A549 (cell line): Measurements from ENCODE around the gene MRPL46. TPM values are rescaled to one million over a fixed set of nuclear protein-coding genes. Genes with fewer than 3 reads are reported as not detected.
A peak's percentile ranks its signal among the peaks of the same experiment; 100 is the strongest.
"Not testable (repeated sequence)": the region's sequence is repeated elsewhere in the genome, so short reads cannot be mapped to it uniquely, and the experiment has no call there.

Experiments used
- ATAC-seq, 2 experiments: fragments of 200-7000 bp in 1 of 2; fragments of >200 bp in 1 of 2; cut with Nextera tagmentation in 1 of 2; cut with Tn5 transposase in 1 of 2; 3 replicates each; pipeline versions ENCODE4 v1.8.0 to v1.9.1; 2018 to 2020; ENCODE audit warnings: mild to moderate bottlenecking in 1 of 2, moderate library complexity in 1 of 2
- CTCF ChIA-PET: fragments of 300-600 bp; sonication (Branson Sonifier 250); formaldehyde crosslinking; extraction: SDS; loops from one replicate; lab custom pipeline; 2021; ENCODE audit warnings: antibody characterized with exemption, inconsistent platforms; lab: Yijun Ruan, JAX
- POLR2A ChIA-PET: fragments of 350-600 bp; formaldehyde crosslinking; extraction: SDS; loops from one replicate; lab custom pipeline; 2021; ENCODE audit warnings: antibody characterized with exemption, inconsistent platforms; lab: Yijun Ruan, JAX
- DNase-seq, 2 experiments: peaks; one replicate each; pipeline versions ENCODE4 v3.0.0 to v3.0.0-alpha.2; 2011 to 2016; ENCODE audit warnings: low read depth in 1 of 2, low spot score in 1 of 2
- FAIRE-seq: peaks from 2 replicates; lab custom pipeline; 2011; peaks lifted over from hg19 to GRCh38; lab: Jason Lieb, UNC
- H3K27ac ChIP-seq, 2 experiments: fragments of >200 bp; sonication (Bioruptor Twin); formaldehyde crosslinking; 3 replicates each; pipeline ENCODE4 v1.5.1; 2016 to 2017
- H3K4me1 ChIP-seq: fragments of >200 bp; sonication (Bioruptor Twin); formaldehyde crosslinking; 3 replicates; pipeline ENCODE4 v1.6.1; 2016
- H3K4me2 ChIP-seq: fragments of >200 bp; sonication (Bioruptor Twin); formaldehyde crosslinking; 3 replicates; pipeline ENCODE4 v1.6.1; 2016
- H3K4me3 ChIP-seq: fragments of >200 bp; sonication (Bioruptor Twin); formaldehyde crosslinking; 3 replicates; pipeline ENCODE4 v1.5.1; 2016
- H3K9me3 ChIP-seq: fragments of >200 bp; sonication (Bioruptor Twin); formaldehyde crosslinking; 3 replicates; pipeline ENCODE4 v1.6.1; 2016
- BCL3 ChIP-seq: fragments of >200 bp; sonication (Bioruptor Twin); formaldehyde crosslinking; IDR thresholded peaks from 3 replicates; pipeline ENCODE4 v1.6.1; 2016
- BHLHE40 ChIP-seq: IDR thresholded peaks from 2 replicates; pipeline ENCODE4 v1.6.1; 2012; ENCODE audit warnings: low read depth, low read length, inconsistent platforms
- CBX2 ChIP-seq: fragments of 200-600 bp; sonication (generic); IDR thresholded peaks from 2 replicates; pipeline ENCODE4 v1.6.1; 2016; ENCODE audit warnings: low read depth, mild to moderate bottlenecking, borderline replicate concordance
- CEBPB ChIP-seq, 2 experiments: fragments of >200 bp in 1 of 2; sonication (Bioruptor Twin) in 1 of 2; formaldehyde crosslinking in 1 of 2; IDR thresholded peaks; 2 replicates each; pipeline ENCODE4 v1.6.1; 2012 to 2016
- CTCF ChIP-seq: fragments of >200 bp; sonication (Bioruptor Twin); formaldehyde crosslinking; IDR thresholded peaks from 3 replicates; pipeline ENCODE4 v1.5.1; 2016
- EP300 ChIP-seq, 2 experiments: fragments of >200 bp; sonication (Bioruptor Twin); formaldehyde crosslinking; IDR thresholded peaks; 2 replicates in 1 of 2; 3 replicates in 1 of 2; pipeline ENCODE4 v1.6.1; 2016 to 2017
- ESRRA ChIP-seq: fragments of 150-350 bp; IDR thresholded peaks from 2 replicates; pipeline ENCODE4 v1.6.1; 2014; ENCODE audit warnings: mild to moderate bottlenecking, low read length, borderline replicate concordance
- FOSB ChIP-seq: fragments of 250-450 bp; sonication (Bioruptor Pico); IDR thresholded peaks from 2 replicates; pipeline ENCODE4 v1.5.0; 2020; ENCODE audit warnings: mild to moderate bottlenecking, moderate library complexity
- FOSL2 ChIP-seq, 2 experiments: fragments of 450-650 bp in 1 of 2; fragments of >200 bp in 1 of 2; sonication (Bioruptor Twin) in 1 of 2; formaldehyde crosslinking; IDR thresholded peaks; 2 replicates each; pipeline versions ENCODE4 v1.5.0 to v1.6.1; 2016 to 2020; ENCODE audit warnings: mild to moderate bottlenecking in 1 of 2, moderate library complexity in 1 of 2
- GATA3 ChIP-seq: IDR thresholded peaks from 2 replicates; pipeline ENCODE4 v1.6.1; 2012; ENCODE audit warnings: borderline replicate concordance
- HOXB5 ChIP-seq: fragments of 250-450 bp; sonication (Bioruptor Pico); IDR thresholded peaks from 2 replicates; pipeline ENCODE4 v1.5.0; 2020; ENCODE audit warnings: mild to moderate bottlenecking, moderate library complexity
- JUN ChIP-seq, 2 experiments: fragments of >200 bp; sonication (Bioruptor Twin); formaldehyde crosslinking; IDR thresholded peaks; 2 replicates in 1 of 2; 3 replicates in 1 of 2; pipeline ENCODE4 v1.6.1; 2016 to 2017
- KDM1A ChIP-seq: fragments of 200-600 bp; sonication (generic); IDR thresholded peaks from 2 replicates; pipeline ENCODE4 v1.6.1; 2016; ENCODE audit warnings: low read depth, mild to moderate bottlenecking
- MAFK ChIP-seq: fragments of 450-650 bp; IDR thresholded peaks from 2 replicates; pipeline ENCODE4 v1.6.1; 2014; ENCODE audit not compliant: partially characterized antibody
- MAX ChIP-seq: IDR thresholded peaks from 2 replicates; pipeline ENCODE4 v1.6.1; 2012
- NPAS2 ChIP-seq: fragments of 250-450 bp; sonication (Bioruptor Pico); IDR thresholded peaks from 2 replicates; pipeline ENCODE4 v1.8.0; 2022; ENCODE audit warnings: mild to moderate bottlenecking, moderate library complexity, borderline replicate concordance
- PBX3 ChIP-seq: IDR thresholded peaks from 2 replicates; pipeline ENCODE4 v1.6.1; 2012
- POLR2AphosphoS2 ChIP-seq: conservative IDR thresholded peaks from 2 replicates; pipeline ENCODE4 v1.6.1; 2012; ENCODE audit warnings: low read length, improper control_type of control experiment, inconsistent platforms
- RAD21 ChIP-seq, 2 experiments: fragments of >200 bp in 1 of 2; sonication (Bioruptor Twin) in 1 of 2; formaldehyde crosslinking in 1 of 2; IDR thresholded peaks in 1 of 2; conservative IDR thresholded peaks in 1 of 2; 2 replicates in 1 of 2; 3 replicates in 1 of 2; pipeline ENCODE4 v1.6.1; 2012 to 2018; ENCODE audit warnings: inconsistent platforms in 1 of 2
- RARB ChIP-seq: fragments of 250-450 bp; sonication (Bioruptor Pico); IDR thresholded peaks from 2 replicates; pipeline ENCODE4 v1.8.0; 2021; ENCODE audit warnings: mild to moderate bottlenecking, moderate library complexity
- SMC3 ChIP-seq: fragments of >200 bp; sonication (Bioruptor Twin); formaldehyde crosslinking; IDR thresholded peaks from 3 replicates; pipeline ENCODE4 v1.6.1; 2018; ENCODE audit warnings: inconsistent platforms
- TFCP2L1 ChIP-seq: fragments of 250-450 bp; sonication (Bioruptor Pico); IDR thresholded peaks from 2 replicates; pipeline ENCODE4 v1.5.0; 2021; ENCODE audit warnings: mild to moderate bottlenecking
- USF2 ChIP-seq: fragments of 450-650 bp; IDR thresholded peaks from 2 replicates; pipeline ENCODE4 v1.6.1; 2014; ENCODE audit warnings: antibody characterized with exemption
- ZC3H11A ChIP-seq: fragments of 450-650 bp; IDR thresholded peaks from 2 replicates; pipeline ENCODE4 v1.6.1; 2014; ENCODE audit warnings: antibody characterized with exemption, mild to moderate bottlenecking
- ZFP36 ChIP-seq: fragments of 450-650 bp; IDR thresholded peaks from 2 replicates; pipeline ENCODE4 v1.6.1; 2014; ENCODE audit warnings: borderline replicate concordance; ENCODE audit not compliant: partially characterized antibody
- WGBS: methylation state at CpG from one replicate; pipeline ENCODE4 v1.1.6; 2017; ENCODE audit errors: missing lambda C conversion rate; 5-methylcytosine and 5-hydroxymethylcytosine counted together
- polyA plus RNA-seq, 4 experiments: library from polyadenylated mRNA; depleted of rRNA in 3 of 4; stranded (reverse); fragments of >200 nt; fragmentation: RNase III in 1 of 4; extraction: RNeasy Plus Mini Kit Qiagen cat#74134 plus additional on column Dnase treatment in 1 of 4; gene quantifications; 2 replicates in 3 of 4; 3 replicates in 1 of 4; pipeline ENCODE4 v1.2.3, GENCODE V29; 2011 to 2017

Gene MRPL46
- polyA plus RNA-seq, 2 of the 4 experiments (the other 2 are of a cell fraction): 54.9 to 76.1 TPM

GRCh38 chr15:88477126-88477525 is 9.9 kb upstream of the MRPL46 start:
- ATAC-seq (no peak), DNase-seq (no peak), FAIRE-seq (no peak)
- 86% methylated on average over 7 of the region's 7 CpGs for WGBS
- Histone ChIP-seq H3K4me3 (no peak overlapping the region), H3K4me2 (no peak overlapping the region), H3K27ac (no peak overlapping the region), H3K9me3 (no peaks in the 10 kb centered on the region), H3K4me1 (no peaks in the 10 kb centered on the region)
- TF ChIP-seq CBX2: no peak
- no peak for TF ChIP-seq JUN (IDR thresholded peaks at IDR 0.05)
- TF ChIP-seq EP300 (IDR thresholded peaks at IDR 0.05): no peak
- no peak for TF ChIP-seq TFCP2L1 (CRISPR knock-in tag)
- no peak for TF ChIP-seq FOSL2 (IDR thresholded peaks at IDR 0.05)
- no peak for TF ChIP-seq FOSL2 (CRISPR knock-in tag; IDR thresholded peaks at IDR 0.05)
- no peak for TF ChIP-seq ESRRA
- no peak for TF ChIP-seq FOSB (CRISPR knock-in tag)
- TF ChIP-seq ZC3H11A: no peak
- TF ChIP-seq CEBPB (IDR thresholded peaks at IDR 0.05): no peak
- no peak for TF ChIP-seq ZFP36
- TF ChIP-seq BCL3: no peak
- no peak for TF ChIP-seq POLR2AphosphoS2
- no peak for TF ChIP-seq RARB
- no peak for TF ChIP-seq GATA3
- TF ChIP-seq MAFK: no peak
- no peak for TF ChIP-seq SMC3
- TF ChIP-seq KDM1A: no peak
- CTCF ChIA-PET: interaction anchor here (0.7 to 3.3 kb wide), 25 partner anchors 9 to 423 kb away, joined by 3 to 21 read pairs (median 4); partner anchors contain the start of genes AEN, MRPL46 and MRPS11
- POLR2A ChIA-PET: no interaction called here

- ATAC-seq (peak; percentile 24 to 75; a peak in 4 of 6 replicates), DNase-seq (peak; percentile 48 to 68), FAIRE-seq (no peak)
- Histone ChIP-seq H3K27ac (no peak overlapping the region), H3K4me3 (no peak overlapping the region), H3K9me3 (no peaks in the 10 kb centered on the region), H3K4me2 (no peak overlapping the region), H3K4me1 (no peaks in the 10 kb centered on the region)
- peak; percentile 84 to 85 for TF ChIP-seq RAD21 (conservative IDR thresholded peaks at IDR 0.05 in 1 of 2, IDR thresholded peaks at IDR 0.05 in 1 of 2)
- TF ChIP-seq BHLHE40: peak; percentile 83
- TF ChIP-seq HOXB5 (CRISPR knock-in tag): no peak
- TF ChIP-seq SMC3: peak; percentile 67
- TF ChIP-seq NPAS2 (CRISPR knock-in tag): no peak
- TF ChIP-seq USF2: 0 out of 2 replicates have a peak, but pooled peaks have one; percentile 17
- peak; percentile 11; the same call in 1 of the 2 replicates for TF ChIP-seq MAX
- no peak for TF ChIP-seq CEBPB (IDR thresholded peaks at IDR 0.05)
- no peak for TF ChIP-seq PBX3
- peak; percentile 78 for TF ChIP-seq CTCF
- WGBS: 54% methylated on average over 8 of the region's 8 CpGs
- CTCF ChIA-PET: interaction anchor here (0.7 to 3.3 kb wide), 23 partner anchors 8 to 424 kb away, joined by 3 to 21 read pairs (median 4); partner anchors contain the start of genes AEN, MRPL46 and MRPS11
- POLR2A ChIA-PET: no interaction called here
Measured at GRCh38 chr15:88476635-88477060, 9.5 kb upstream of the MRPL46 start.

GRCh38 chr15:88473661-88474293 is 6.6 kb upstream of the MRPL46 start:
- WGBS: 98% methylated on average over 4 of the region's 4 CpGs
- H3K4me1 ChIP-seq, FAIRE-seq, H3K4me3 ChIP-seq, DNase-seq, H3K27ac ChIP-seq, H3K4me2 ChIP-seq, H3K9me3 ChIP-seq, ATAC-seq, POLR2A ChIA-PET: not testable (repeated sequence)
- CTCF ChIA-PET: interaction anchor here (1.4 to 3.0 kb wide), 6 partner anchors 10 to 361 kb away, joined by 3 to 19 read pairs (median 4); no protein-coding TSS in a partner anchor
